Body of pancreas (tissue), 4 donors: ENCODE results near the gene NAA20. TPM values are rescaled to one million over a fixed set of nuclear protein-coding genes. Genes with fewer than 3 reads are reported as not detected.
A peak's percentile ranks its signal among the peaks of the same experiment; 100 is the strongest.

Experiments used
- ATAC-seq: fragments of 150-250 bp; one replicate; pipeline ENCODE4 v1.9.1; 2016
- DNase-seq, 4 donors: peaks; one replicate each; pipeline ENCODE4 v3.0.0-alpha.2; 2019
- H3K27ac ChIP-seq, 4 donors: fragments of 200-600 bp; sonication (generic); 1 replicate in 3 of 4; 2 replicates in 1 of 4; pipeline versions ENCODE4 v1.5.1 to v1.6.1; 2016 to 2019; ENCODE audit warnings: mild to moderate bottlenecking in 1 of 4, mixed read lengths in 1 of 4, moderate library complexity in 1 of 4
- H3K27me3 ChIP-seq, 2 donors: fragments of 200-600 bp; sonication (generic); one replicate each; pipeline ENCODE4 v1.6.0; 2016; ENCODE audit warnings: mild to moderate bottlenecking in 1 of 2
- H3K36me3 ChIP-seq, 2 donors: fragments of 200-600 bp; sonication (generic); replicated peaks in 1 of 2; 2 replicates each; pipeline ENCODE4 v1.5.1; 2016; ENCODE audit warnings: low read depth in 2 of 2; ENCODE audit not compliant: insufficient read depth in 1 of 2
- H3K4me1 ChIP-seq: fragments of 200-600 bp; sonication (generic); one replicate; pipeline ENCODE4 v1.6.0; 2016
- H3K4me3 ChIP-seq, 2 donors: fragments of 200-600 bp; sonication (generic); 1 replicate in 1 of 2; 2 replicates in 1 of 2; pipeline ENCODE4 v1.5.1; 2016 to 2019
- H3K9me3 ChIP-seq, 3 donors: fragments of 200-600 bp; sonication (generic); 1 replicate in 2 of 3; 2 replicates in 1 of 3; pipeline ENCODE4 v1.5.1; 2016
- POLR2A ChIP-seq, 3 donors: fragments of 450-650 bp; IDR thresholded peaks; one replicate each; pipeline ENCODE4 v1.6.1; 2016; ENCODE audit warnings: antibody characterized with exemption in 3 of 3, mild to moderate bottlenecking in 2 of 3
- WGBS, 2 donors: methylation state at CpG; one replicate each; pipeline ENCODE4 v1.1.5; 2017; 5-methylcytosine and 5-hydroxymethylcytosine counted together
- intact Hi-C: fragments of 100-400 bp; cut with DNase I; formaldehyde crosslinking; loops from one replicate; pipeline ENCODE4 v1.15.1; 2023
- total RNA-seq, 2 donors: library from RNA; depleted of rRNA; stranded (reverse); fragments of >200 nt; gene quantifications; one replicate each; pipeline ENCODE4 v1.1.0, GENCODE V29; 2016
- TF ChIP-seq, protein P1 (sequence below), 7 experiments: fragments of 450-650 bp in 4 of 7; fragments of 200-600 bp in 3 of 7; sonication (generic) in 3 of 7; IDR thresholded peaks; one replicate each; pipeline ENCODE4 v1.5.1; 2016 to 2019; ENCODE audit warnings: antibody characterized with exemption in 7 of 7

The NAA20 gene
- total RNA-seq, 2 donors from 2014 or later: 19.2 to 23.4 TPM

- WGBS, 2 donors: 13 to 23% methylated on average over 14 of the region's 14 CpGs
- Histone ChIP-seq H3K27ac (peak overlapping the region; percentile 28 to 70 (median 50)), H3K9me3 (no peaks in the 10 kb centered on the region), H3K4me1 (peaks cover 29% of the 10 kb centered on the region), H3K36me3 (no peaks in the 10 kb centered on the region), H3K27me3 (no peaks in the 10 kb centered on the region), H3K4me3 (no peak overlapping the region)
- intact Hi-C loops: loop anchor here (10.0 kb wide), 1 partner anchor 315 kb away; no protein-coding TSS in a partner anchor
- peak; percentile 65 for ATAC-seq
- DNase-seq: peak in 2 of 4 donors; percentile 39 to 42
- TF ChIP-seq, protein P1, sequence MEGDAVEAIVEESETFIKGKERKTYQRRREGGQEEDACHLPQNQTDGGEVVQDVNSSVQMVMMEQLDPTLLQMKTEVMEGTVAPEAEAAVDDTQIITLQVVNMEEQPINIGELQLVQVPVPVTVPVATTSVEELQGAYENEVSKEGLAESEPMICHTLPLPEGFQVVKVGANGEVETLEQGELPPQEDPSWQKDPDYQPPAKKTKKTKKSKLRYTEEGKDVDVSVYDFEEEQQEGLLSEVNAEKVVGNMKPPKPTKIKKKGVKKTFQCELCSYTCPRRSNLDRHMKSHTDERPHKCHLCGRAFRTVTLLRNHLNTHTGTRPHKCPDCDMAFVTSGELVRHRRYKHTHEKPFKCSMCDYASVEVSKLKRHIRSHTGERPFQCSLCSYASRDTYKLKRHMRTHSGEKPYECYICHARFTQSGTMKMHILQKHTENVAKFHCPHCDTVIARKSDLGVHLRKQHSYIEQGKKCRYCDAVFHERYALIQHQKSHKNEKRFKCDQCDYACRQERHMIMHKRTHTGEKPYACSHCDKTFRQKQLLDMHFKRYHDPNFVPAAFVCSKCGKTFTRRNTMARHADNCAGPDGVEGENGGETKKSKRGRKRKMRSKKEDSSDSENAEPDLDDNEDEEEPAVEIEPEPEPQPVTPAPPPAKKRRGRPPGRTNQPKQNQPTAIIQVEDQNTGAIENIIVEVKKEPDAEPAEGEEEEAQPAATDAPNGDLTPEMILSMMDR (IDR thresholded peaks at IDR 0.05): no peak
- TF ChIP-seq POLR2A (IDR thresholded peaks at IDR 0.05): no peak
Measured at GRCh38 chr20:20009784-20010253, 7.3 kb upstream of the NAA20 start.

- H3K36me3 ChIP-seq: no peaks in the 10 kb centered on the region
- no peak overlapping the region for H3K4me3 ChIP-seq
- H3K9me3 ChIP-seq: no peaks in the 10 kb centered on the region
- 18 to 19% methylated on average over 4 of the region's 4 CpGs for WGBS, 2 donors
- peak overlapping the region in 2 of 4 donors; percentile 35 to 64 for H3K27ac ChIP-seq
- TF ChIP-seq, protein P1 (IDR thresholded peaks at IDR 0.05): no peak
- TF ChIP-seq POLR2A (IDR thresholded peaks at IDR 0.05): no peak
- ATAC-seq: peak; percentile 41
- intact Hi-C loops: no loop called here
- no peak for DNase-seq
- H3K4me1 ChIP-seq: peaks cover 28% of the 10 kb centered on the region
- no peaks in the 10 kb centered on the region for H3K27me3 ChIP-seq
Measured at GRCh38 chr20:20010639-20011500, 6.3 kb upstream of the NAA20 start.

DNA sequence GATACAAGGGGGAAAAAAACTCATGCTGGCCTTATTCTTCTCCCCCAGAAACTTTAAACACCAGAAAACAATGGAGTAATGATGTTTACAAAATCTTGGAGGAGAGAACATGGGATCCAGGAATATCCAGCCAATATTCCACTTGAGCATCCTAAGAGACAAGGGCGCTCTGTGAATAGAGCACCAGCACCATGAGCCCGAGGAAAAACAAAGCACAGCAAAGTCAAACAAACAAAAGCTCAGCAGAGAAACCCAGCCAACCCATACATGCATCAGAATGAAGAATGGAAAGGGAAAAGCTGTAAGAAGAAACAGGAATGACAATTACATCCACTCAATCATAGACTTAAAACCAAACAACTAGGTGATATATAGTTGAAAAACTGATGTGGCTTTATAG lies 4.6 kb upstream of the NAA20 start:
- ATAC-seq: no peak
- intact Hi-C loops: no loop called here

DNA sequence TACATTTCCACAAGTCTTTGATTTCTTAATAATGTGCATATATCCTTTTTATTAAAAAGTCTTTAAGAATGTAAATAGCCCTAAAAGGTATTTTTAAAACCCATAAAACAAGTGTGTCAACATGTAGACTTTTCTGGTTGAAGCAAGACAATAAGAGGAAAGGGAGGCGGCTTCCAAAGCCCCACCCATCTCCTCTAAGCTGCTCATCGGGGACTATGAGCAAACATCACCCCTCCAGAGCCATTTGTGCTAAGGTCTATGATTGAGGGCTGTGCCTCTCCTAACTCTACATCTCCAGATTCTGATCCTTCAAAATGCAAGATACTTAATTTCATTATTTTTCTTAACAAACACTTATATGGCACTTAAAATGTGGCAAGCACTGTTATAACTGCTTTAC lies 2.5 kb upstream of the NAA20 start:
- no peak overlapping the region for H3K4me3 ChIP-seq
- peaks cover 43% of the 10 kb centered on the region for H3K4me1 ChIP-seq
- no peaks in the 10 kb centered on the region for H3K27me3 ChIP-seq
- TF ChIP-seq, protein P1 (IDR thresholded peaks at IDR 0.05): no peak
- no peak for TF ChIP-seq POLR2A (IDR thresholded peaks at IDR 0.05)
- DNase-seq (no peak), ATAC-seq (no peak)
- H3K9me3 ChIP-seq: no peaks in the 10 kb centered on the region
- H3K36me3 ChIP-seq: no peaks in the 10 kb centered on the region
- 29 to 33% methylated on average over 2 of the region's 2 CpGs for WGBS, 2 donors
- peak overlapping the region in 1 of 4 donors; percentile 21 for H3K27ac ChIP-seq
- intact Hi-C loops: no loop called here

More for the DNA sequence above, 4.6 kb upstream of the NAA20 start:
- no peaks in the 10 kb centered on the region for H3K36me3 ChIP-seq
- H3K4me1 ChIP-seq: peaks cover 28% of the 10 kb centered on the region
- no peak for DNase-seq
- H3K27me3 ChIP-seq: no peaks in the 10 kb centered on the region
- TF ChIP-seq, protein P1 (IDR thresholded peaks at IDR 0.05): no peak
- no peak for TF ChIP-seq POLR2A (IDR thresholded peaks at IDR 0.05)
- no peak overlapping the region for H3K4me3 ChIP-seq
- no peak overlapping the region for H3K27ac ChIP-seq
- WGBS, 2 donors: 53 to 62% methylated on average over 2 of the region's 2 CpGs
- H3K9me3 ChIP-seq: no peaks in the 10 kb centered on the region
